ENCODE data around the gene EHBP1L1. TPM values are rescaled to one million over a fixed set of nuclear protein-coding genes. Genes with fewer than 3 reads are reported as not detected.

The EHBP1L1 gene
- total RNA-seq, 2 donors from 2014 or later = 58.5 to 78.5 TPM

DNA sequence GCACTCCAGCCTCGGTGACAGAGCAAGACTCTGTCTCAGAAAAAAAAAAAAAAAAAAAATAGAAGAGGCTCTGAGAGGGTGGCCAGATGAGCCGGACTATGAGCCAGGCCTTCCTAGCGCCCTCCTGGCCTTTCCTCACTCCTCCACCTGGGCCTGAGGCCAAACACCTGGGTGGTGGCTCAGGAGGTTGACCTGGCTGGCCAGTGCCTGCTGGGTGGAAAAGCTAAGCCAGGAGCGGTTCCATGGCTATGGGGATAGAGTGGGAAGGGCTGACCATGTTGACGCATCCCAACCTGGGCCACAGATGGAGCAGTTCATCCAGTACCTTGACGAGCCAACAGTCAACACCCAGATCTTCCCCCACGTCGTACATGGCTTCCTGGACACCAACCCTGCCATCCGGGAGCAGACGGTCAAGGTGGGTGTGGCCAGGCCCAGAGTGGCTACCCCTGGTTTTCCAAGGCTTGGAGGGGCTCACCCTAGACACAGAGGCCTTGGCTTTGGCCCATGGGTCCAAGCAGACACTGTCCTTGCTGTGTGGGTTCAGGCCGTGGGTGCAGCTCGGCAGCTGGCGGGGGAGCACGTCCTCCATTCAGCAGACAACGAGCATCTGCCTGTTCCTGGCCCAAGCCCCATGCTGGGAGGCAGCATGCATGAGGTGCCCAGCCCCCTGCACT is 43.3 kb upstream of the EHBP1L1 start:
- Histone ChIP-seq H3K9ac (ENCODE audit: low read depth in 2 of 2, low read length in 2 of 2) (no peak overlapping the region), H3K4me3 (no peak overlapping the region), H3K27ac (no peak overlapping the region), H3K9me3 (no peaks in the 10 kb centered on the region), H3K27me3 (no peaks in the 10 kb centered on the region), H3K36me3 (peaks cover 22% of the 10 kb centered on the region), H3K4me1 (no peaks in the 10 kb centered on the region)
- TF ChIP-seq CTCF (IDR thresholded peaks at IDR 0.05) = no peak
- DNase-seq = no peak
- intact Hi-C loops (cut with DNase I) = no loop called here

- H3K36me3 ChIP-seq = peaks cover 22% of the 10 kb centered on the region
- DNase-seq = no peak
- H3K4me1 ChIP-seq = peaks cover 5% of the 10 kb centered on the region
- H3K27me3 ChIP-seq = no peaks in the 10 kb centered on the region
- no peaks in the 10 kb centered on the region for H3K9me3 ChIP-seq
- H3K4me3 ChIP-seq = no peak overlapping the region
- H3K27ac ChIP-seq = no peak overlapping the region
- intact Hi-C loops (cut with DNase I) = no loop called here
- no peak for TF ChIP-seq CTCF (IDR thresholded peaks at IDR 0.05)
- H3K9ac ChIP-seq (ENCODE audit: low read depth in 2 of 2, low read length in 2 of 2) = no peak overlapping the region
Observed at GRCh38 chr11:65535102-65535501, 40.8 kb upstream of the EHBP1L1 start.

DNA sequence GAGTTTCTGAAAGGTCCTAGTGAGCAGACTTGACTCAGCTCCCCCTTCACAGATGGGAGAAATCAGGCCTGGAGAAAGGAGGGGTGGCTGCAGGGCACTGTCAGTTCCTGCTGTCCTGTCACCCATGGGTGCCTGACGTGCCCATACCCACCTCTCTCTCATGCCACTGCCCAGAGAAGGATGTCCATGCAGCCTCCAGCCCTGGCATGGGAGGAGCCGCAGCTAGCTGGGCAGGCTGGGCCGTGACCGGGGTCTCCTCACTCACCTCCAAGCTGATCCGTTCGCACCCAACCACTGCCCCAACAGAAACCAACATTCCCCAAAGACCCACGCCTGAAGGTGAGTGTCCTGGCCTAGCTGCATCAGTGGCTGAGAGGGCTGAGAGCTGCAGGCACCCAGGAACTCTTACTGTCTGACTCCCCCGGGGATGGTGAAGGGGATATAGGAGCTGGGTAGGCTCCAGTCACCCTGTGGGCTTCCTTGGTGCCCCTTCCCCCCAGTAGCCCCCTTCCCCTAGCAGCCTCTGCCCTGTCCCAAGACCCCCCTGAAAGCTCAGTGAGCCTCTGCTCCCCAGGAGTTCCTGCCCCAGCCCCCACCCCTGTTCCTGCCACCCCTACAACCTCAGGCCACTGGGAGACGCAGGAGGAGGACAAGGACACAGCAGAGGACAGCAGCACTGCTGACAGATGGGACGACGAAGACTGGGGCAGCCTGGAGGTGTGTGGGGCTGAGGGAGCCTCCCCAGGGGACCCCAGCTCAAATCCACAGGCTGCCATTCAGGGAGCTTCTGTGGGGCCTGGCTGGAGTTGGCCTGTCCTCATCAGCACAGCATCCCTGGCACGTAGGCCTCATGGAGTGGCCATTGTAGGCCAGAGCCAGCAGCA is 39.2 kb upstream of the EHBP1L1 start:
- H3K27ac ChIP-seq = no peak overlapping the region
- no peak for DNase-seq
- H3K27me3 ChIP-seq = no peaks in the 10 kb centered on the region
- intact Hi-C loops (cut with DNase I) = no loop called here
- no peaks in the 10 kb centered on the region for H3K9me3 ChIP-seq
- peaks cover 17% of the 10 kb centered on the region for H3K36me3 ChIP-seq
- peaks cover 8% of the 10 kb centered on the region for H3K4me1 ChIP-seq
- H3K9ac ChIP-seq (ENCODE audit: low read depth in 2 of 2, low read length in 2 of 2) = no peak overlapping the region
- no peak overlapping the region for H3K4me3 ChIP-seq
- no peak for TF ChIP-seq CTCF (IDR thresholded peaks at IDR 0.05)

- intact Hi-C loops (cut with DNase I) = no loop called here
- no peak for DNase-seq
- no peak for TF ChIP-seq CTCF (IDR thresholded peaks at IDR 0.05)
Observed at GRCh38 chr11:65537296-65537597, 38.6 kb upstream of the EHBP1L1 start.

GRCh38 chr11:65537620-65538231 is 38.1 kb upstream of the EHBP1L1 start:
- intact Hi-C loops (cut with DNase I) = no loop called here
- Histone ChIP-seq H3K36me3 (peaks cover 13% of the 10 kb centered on the region), H3K9me3 (no peaks in the 10 kb centered on the region), H3K4me1 (peaks cover 8% of the 10 kb centered on the region), H3K9ac (ENCODE audit: low read depth in 2 of 2, low read length in 2 of 2) (no peak overlapping the region), H3K4me3 (no peak overlapping the region), H3K27ac (no peak overlapping the region), H3K27me3 (no peaks in the 10 kb centered on the region)
- TF ChIP-seq CTCF (IDR thresholded peaks at IDR 0.05) = no peak
- DNase-seq = no peak

More at GRCh38 chr11:65537296-65537597, 38.6 kb upstream of the EHBP1L1 start:
- Histone ChIP-seq H3K9ac (ENCODE audit: low read depth in 2 of 2, low read length in 2 of 2) (no peak overlapping the region), H3K4me1 (peaks cover 8% of the 10 kb centered on the region), H3K27ac (no peak overlapping the region), H3K27me3 (no peaks in the 10 kb centered on the region), H3K4me3 (no peak overlapping the region), H3K9me3 (no peaks in the 10 kb centered on the region), H3K36me3 (peaks cover 16% of the 10 kb centered on the region)
